Dendritic cell treated with granulocyte-macrophage colony-stimulating factor and Interleukin-4, amounts not matched to agents 40 ng/mL and 50 ng/mL, for 4 days (primary cell): ENCODE results near the gene AOPEP.

Experiments
- H3K27ac Mint-ChIP-seq: one replicate; pipeline ENCODE4 v1.8.0; 2022; ENCODE audit warnings: mild to moderate bottlenecking, mixed read lengths
- H3K27me3 Mint-ChIP-seq: one replicate; pipeline ENCODE4 v1.8.0; 2022; ENCODE audit warnings: mild to moderate bottlenecking, mixed read lengths
- H3K36me3 Mint-ChIP-seq: one replicate; pipeline ENCODE4 v1.8.0; 2022; ENCODE audit warnings: low read depth, mixed read lengths
- H3K4me1 Mint-ChIP-seq: one replicate; pipeline ENCODE4 v1.8.0; 2022; ENCODE audit warnings: low read depth, mixed read lengths
- H3K4me3 Mint-ChIP-seq: one replicate; pipeline ENCODE4 v1.8.0; 2022; ENCODE audit warnings: mild to moderate bottlenecking, moderate library complexity, mixed read lengths
- H3K9me3 Mint-ChIP-seq: one replicate; pipeline ENCODE4 v1.8.0; 2022; ENCODE audit warnings: mixed read lengths
- intact Hi-C: fragments of 100-400 bp; cut with micrococcal nuclease; formaldehyde crosslinking; loops from one replicate; pipeline ENCODE4 v1.15.0; 2022

Gene AOPEP

DNA sequence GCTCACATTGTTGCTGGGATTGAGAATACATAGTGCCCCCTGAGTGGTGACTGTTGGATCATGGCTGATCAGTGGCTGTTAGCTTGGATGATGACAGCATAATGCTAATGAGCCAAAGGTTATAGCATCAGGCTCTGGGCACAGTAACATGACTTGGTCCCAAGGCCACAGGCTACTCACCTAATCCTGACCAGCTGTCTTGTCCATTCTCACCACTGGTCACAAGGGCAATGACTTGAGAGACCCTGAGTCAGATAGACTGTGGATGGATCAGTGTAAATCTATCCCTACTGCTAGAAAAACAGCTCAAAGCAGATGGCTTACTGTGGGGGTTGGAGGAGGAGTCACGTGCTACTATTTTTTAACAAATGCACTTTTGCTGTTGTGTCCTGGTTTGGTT, 74.7 kb downstream of the AOPEP start:
- H3K36me3 Mint-ChIP-seq = peaks cover 19% of the 10 kb centered on the region
- no peak overlapping the region for H3K27ac Mint-ChIP-seq
- H3K4me1 Mint-ChIP-seq = peaks cover 17% of the 10 kb centered on the region
- no peaks in the 10 kb centered on the region for H3K27me3 Mint-ChIP-seq
- intact Hi-C loops = no loop called here
- no peaks in the 10 kb centered on the region for H3K9me3 Mint-ChIP-seq
- no peak overlapping the region for H3K4me3 Mint-ChIP-seq

DNA sequence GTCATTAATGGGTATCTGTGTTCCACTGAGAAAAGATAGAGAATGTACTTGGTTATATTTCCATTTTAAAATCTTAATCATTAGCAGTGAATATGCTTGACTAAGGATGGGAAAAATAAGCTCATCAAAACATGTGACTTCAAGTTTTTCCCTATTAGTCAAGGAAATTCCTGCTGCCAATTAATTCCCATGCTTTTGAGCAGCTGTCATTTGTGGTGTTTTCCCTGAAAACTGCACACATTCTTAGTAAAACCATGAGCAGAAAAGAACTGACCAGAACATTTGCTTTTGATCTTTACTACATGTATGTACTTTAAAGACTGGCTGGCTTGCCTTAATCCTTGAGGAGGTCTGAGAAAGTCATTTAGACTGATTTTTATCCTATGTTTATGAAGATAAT, 75.2 kb downstream of the AOPEP start:
- no peak overlapping the region for H3K27ac Mint-ChIP-seq
- H3K4me3 Mint-ChIP-seq = no peak overlapping the region
- intact Hi-C loops = no loop called here
- no peaks in the 10 kb centered on the region for H3K27me3 Mint-ChIP-seq
- no peaks in the 10 kb centered on the region for H3K9me3 Mint-ChIP-seq
- peaks cover 19% of the 10 kb centered on the region for H3K36me3 Mint-ChIP-seq
- H3K4me1 Mint-ChIP-seq = peaks cover 19% of the 10 kb centered on the region

DNA sequence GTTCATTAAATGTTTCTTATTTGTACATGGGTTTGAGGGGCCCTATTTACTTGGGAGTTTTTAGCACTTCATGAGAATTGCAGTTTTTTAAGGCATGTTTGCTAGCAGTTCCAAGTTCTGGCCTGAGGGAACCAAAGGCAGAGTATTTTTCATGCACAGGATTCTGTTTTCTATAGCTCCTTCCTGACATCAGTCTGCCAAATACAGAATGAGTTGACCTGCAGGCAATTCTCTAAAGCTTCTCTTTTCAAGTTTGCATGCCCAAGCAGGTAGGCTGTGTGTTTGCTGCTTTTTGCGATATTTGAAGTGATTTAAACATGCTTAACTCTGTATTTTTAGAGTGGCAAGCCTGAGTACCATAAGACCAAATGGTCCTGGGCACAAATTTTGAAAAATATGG, 75.8 kb downstream of the AOPEP start:
- Mint-ChIP-seq H3K27ac (no peak overlapping the region), H3K36me3 (peaks cover 21% of the 10 kb centered on the region), H3K4me3 (no peak overlapping the region), H3K9me3 (no peaks in the 10 kb centered on the region), H3K4me1 (peaks cover 19% of the 10 kb centered on the region), H3K27me3 (no peaks in the 10 kb centered on the region)
- intact Hi-C loops = no loop called here

DNA sequence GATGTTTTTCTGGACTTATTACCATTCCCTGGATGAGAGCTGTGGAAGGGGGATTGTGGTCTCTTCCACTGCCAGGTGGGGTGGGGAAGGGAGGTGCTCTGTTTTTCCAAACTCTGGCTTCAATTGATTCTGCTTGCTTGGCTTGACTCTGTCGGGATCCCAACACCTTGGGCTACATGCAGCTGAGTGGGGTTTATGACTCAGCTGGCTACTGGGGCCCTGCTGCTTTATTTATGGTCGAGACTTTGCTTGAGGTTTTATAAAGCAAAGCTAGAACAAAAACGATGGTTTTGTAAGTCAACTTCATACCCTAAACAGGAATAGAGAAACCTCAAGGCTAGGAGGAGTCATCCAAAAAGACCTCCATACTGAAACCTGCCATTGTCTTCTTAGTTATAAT, 76.3 kb downstream of the AOPEP start:
- no peak overlapping the region for H3K27ac Mint-ChIP-seq
- intact Hi-C loops = no loop called here
- H3K4me1 Mint-ChIP-seq = peaks cover 19% of the 10 kb centered on the region
- H3K36me3 Mint-ChIP-seq = peaks cover 27% of the 10 kb centered on the region
- no peak overlapping the region for H3K4me3 Mint-ChIP-seq
- no peaks in the 10 kb centered on the region for H3K9me3 Mint-ChIP-seq
- H3K27me3 Mint-ChIP-seq = no peaks in the 10 kb centered on the region

DNA sequence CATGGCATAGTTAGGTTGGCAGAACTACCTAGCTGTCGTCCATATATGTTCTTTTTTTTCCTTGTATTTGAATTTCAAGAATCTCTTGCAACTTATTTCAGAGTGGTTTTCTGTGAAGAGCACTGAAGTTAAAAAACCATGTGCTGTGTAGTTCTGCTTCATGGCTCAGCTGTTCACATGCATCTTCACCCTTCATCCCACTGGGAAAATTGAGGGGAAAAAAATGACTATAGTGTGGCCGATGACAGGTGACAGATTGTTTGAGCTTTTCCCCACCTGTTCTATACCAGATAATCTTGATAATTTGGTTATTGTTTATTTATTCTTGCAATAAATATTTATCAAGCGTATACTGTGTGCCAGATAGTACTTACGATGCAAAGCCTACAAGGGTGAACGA, 77.8 kb downstream of the AOPEP start:
- Mint-ChIP-seq H3K36me3 (peaks cover 30% of the 10 kb centered on the region), H3K9me3 (no peaks in the 10 kb centered on the region), H3K27me3 (no peaks in the 10 kb centered on the region), H3K27ac (no peak overlapping the region), H3K4me3 (no peak overlapping the region), H3K4me1 (peaks cover 19% of the 10 kb centered on the region)
- intact Hi-C loops = no loop called here

DNA sequence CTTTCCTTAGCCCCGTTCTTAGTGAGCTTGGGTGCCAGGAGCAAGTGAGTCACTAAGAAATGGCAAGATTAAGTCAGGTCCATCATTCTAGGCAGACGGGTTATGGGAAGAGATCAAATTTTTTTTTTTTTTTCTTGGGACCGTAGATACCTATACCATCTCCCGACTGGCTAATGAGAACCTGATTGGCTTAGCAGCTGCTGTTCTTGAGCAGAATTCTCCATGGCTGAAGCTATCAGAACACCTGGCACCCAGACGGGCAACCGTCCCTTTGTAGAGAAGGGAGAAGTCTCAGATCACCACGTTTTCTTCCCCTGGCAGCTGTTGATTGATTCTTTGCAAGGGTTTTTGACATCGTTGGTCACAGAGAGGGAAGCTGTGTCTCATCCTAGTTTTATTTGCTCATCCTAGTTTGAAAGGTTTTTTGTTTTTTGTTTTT, 78.6 kb downstream of the AOPEP start:
- Mint-ChIP-seq H3K36me3 (peaks cover 28% of the 10 kb centered on the region), H3K4me3 (no peak overlapping the region), H3K4me1 (peaks cover 19% of the 10 kb centered on the region), H3K9me3 (no peaks in the 10 kb centered on the region), H3K27me3 (no peaks in the 10 kb centered on the region), H3K27ac (no peak overlapping the region)
- intact Hi-C loops = no loop called here

DNA sequence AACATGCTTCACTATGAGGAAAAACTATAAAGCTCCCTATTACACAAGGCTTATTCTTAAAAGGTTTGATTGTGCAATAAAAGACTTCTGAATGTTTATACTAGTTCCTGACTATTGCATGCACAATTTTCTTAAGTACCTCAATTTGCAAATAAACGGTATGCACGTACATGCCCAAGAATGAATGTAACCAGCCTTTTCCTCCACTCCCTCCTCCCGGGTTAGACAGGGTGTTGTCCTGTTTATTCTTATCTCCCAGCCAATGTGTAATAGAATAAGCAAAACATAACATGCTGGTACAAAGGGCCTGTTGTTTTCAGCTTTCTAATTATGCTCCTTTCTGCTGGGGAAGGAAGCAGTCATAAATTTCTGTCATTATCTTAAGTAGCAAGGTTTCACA, 79.1 kb downstream of the AOPEP start:
- peaks cover 19% of the 10 kb centered on the region for H3K4me1 Mint-ChIP-seq
- no peak overlapping the region for H3K27ac Mint-ChIP-seq
- H3K9me3 Mint-ChIP-seq = no peaks in the 10 kb centered on the region
- peaks cover 23% of the 10 kb centered on the region for H3K36me3 Mint-ChIP-seq
- intact Hi-C loops = no loop called here
- H3K4me3 Mint-ChIP-seq = no peak overlapping the region
- no peaks in the 10 kb centered on the region for H3K27me3 Mint-ChIP-seq

DNA sequence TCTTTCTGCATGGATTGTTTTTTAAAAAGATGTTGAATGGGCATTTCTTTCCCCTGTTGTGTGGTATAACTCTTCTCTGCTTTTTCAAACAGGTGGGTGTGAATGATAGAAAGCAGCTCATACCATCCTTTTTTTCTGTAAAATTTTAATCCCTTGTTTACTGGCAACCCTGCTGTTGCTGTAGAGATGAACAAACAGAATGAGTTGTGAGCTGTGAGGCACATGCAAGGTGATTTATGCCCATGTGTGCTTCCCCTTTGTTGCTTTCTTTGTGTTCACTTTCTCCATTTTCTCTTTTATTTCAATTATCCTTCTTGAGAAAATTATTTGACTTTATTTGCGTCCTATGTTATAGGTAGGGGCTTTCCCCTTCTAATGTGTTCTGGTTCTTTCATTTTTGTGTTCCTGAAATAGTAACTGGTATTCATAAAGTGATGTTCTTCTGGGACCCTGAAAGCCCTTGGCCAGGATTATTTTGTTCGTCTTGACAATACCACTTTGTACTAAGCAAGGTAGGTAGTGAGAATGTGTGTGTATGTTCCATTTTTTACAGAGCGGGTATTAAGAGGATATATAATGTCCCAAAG, 79.9 kb downstream of the AOPEP start:
- Mint-ChIP-seq H3K4me3 (no peak overlapping the region), H3K27me3 (no peaks in the 10 kb centered on the region), H3K27ac (peak overlapping the region; percentile 19), H3K4me1 (peaks cover 19% of the 10 kb centered on the region), H3K36me3 (peaks cover 15% of the 10 kb centered on the region), H3K9me3 (no peaks in the 10 kb centered on the region)
- intact Hi-C loops = no loop called here

DNA sequence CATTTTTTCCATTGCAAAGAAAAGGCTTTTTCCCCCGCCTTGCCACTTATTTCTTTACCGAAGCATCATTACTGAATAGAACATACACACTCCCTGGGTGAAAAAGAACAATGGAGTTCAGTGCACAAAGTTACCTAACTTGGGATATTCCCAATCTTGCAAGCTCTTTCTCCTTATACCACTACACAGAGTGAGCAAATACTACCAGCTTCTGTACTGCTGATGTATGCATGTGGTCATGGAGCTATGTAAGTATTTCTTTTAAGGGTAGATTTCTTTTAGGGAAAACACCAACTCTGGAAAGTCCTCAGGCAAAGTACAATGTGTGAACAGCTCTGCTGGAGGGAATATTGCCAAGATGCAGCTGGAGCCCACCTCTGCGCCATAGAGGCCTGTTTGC, 81.1 kb downstream of the AOPEP start:
- H3K4me3 Mint-ChIP-seq = no peak overlapping the region
- H3K9me3 Mint-ChIP-seq = no peaks in the 10 kb centered on the region
- intact Hi-C loops = no loop called here
- H3K27ac Mint-ChIP-seq = no peak overlapping the region
- peaks cover 26% of the 10 kb centered on the region for H3K4me1 Mint-ChIP-seq
- H3K27me3 Mint-ChIP-seq = no peaks in the 10 kb centered on the region
- peaks cover 10% of the 10 kb centered on the region for H3K36me3 Mint-ChIP-seq

DNA sequence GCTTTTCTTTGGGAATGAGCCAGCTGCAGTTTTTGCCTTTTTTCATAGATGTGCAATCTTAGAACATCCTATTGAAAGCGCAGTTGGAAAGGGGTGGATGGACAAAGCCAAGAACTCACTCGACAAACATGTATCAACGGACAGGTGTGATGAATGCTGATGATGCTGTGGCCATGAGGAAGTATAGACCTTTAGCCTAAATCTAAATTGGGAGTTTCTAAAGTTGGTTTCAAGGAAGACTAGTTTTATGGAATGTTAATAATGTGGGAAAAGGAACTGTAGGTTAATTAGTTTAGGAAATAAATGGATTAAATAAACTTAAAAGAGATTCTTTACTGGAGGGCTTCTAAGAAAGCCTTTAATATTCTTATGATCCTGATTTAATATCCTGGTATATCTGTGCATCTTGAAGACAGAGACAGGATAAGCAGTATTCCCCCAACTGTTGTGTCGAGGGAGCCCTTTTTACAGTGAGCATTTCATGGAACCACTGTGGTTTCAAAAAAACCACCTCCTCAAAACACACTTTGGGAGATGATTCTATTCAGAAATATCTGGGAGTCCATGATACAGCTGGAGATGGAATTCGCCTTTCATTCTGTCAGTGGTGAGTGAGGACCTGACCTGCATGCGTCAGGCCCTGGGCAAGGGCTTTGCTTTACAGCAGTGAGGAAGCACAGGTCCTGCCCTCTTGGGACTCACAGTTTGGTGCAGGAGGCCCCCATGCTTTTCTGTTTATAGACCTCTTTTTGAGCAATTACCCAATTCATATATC, 82.6 kb downstream of the AOPEP start:
- Mint-ChIP-seq H3K27me3 (no peaks in the 10 kb centered on the region), H3K4me3 (no peak overlapping the region), H3K27ac (no peak overlapping the region), H3K36me3 (peaks cover 15% of the 10 kb centered on the region), H3K4me1 (peaks cover 33% of the 10 kb centered on the region), H3K9me3 (no peaks in the 10 kb centered on the region)
- intact Hi-C loops = no loop called here

DNA sequence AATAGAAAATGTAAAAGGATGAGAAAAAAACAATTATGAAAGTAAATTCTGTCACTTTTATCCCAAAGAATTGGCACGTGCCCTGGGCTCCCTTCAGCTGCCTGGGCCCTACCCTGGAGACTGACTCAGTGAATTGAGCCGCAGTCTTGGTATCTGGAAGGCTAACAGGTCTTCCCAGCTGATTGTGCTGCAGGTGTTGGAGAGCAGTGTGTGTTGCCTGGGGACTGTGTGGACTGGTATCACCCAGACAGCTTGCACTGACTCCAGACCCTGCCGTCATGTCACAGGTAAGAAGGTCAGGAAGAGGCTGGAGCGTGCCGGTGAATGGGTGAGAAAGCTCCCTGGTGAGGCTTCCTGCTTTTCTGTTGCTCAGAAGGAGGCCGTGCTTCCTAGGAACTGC, 83.3 kb downstream of the AOPEP start:
- H3K27ac Mint-ChIP-seq = no peak overlapping the region
- peaks cover 31% of the 10 kb centered on the region for H3K4me1 Mint-ChIP-seq

DNA sequence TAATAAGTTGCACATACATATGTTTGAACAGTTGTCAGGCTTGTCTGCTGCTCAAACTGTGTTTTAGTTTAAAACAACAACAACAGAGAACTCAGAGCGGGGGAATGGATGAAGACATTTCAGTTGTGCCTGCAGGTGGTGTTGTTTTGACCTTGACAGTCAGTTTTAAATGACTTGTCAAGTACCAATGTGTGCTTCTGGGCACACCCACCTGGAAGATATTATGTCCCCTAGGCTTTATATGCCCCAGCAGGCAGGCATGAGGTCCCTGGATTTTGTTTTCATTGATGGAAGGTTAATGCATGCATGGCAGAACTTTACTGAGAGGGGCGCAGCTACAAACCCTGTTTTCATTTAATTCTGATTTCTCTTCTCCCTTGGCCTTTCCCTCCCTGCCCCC, 84.6 kb downstream of the AOPEP start:
- H3K4me3 Mint-ChIP-seq = no peak overlapping the region
- no peaks in the 10 kb centered on the region for H3K27me3 Mint-ChIP-seq
- H3K36me3 Mint-ChIP-seq = peaks cover 15% of the 10 kb centered on the region
- no peaks in the 10 kb centered on the region for H3K9me3 Mint-ChIP-seq
- intact Hi-C loops = no loop called here
- no peak overlapping the region for H3K27ac Mint-ChIP-seq
- peaks cover 18% of the 10 kb centered on the region for H3K4me1 Mint-ChIP-seq

More for the DNA sequence above, 83.3 kb downstream of the AOPEP start:
- Mint-ChIP-seq H3K9me3 (no peaks in the 10 kb centered on the region), H3K27me3 (no peaks in the 10 kb centered on the region), H3K36me3 (peaks cover 15% of the 10 kb centered on the region), H3K4me3 (no peak overlapping the region)
- intact Hi-C loops = no loop called here

DNA sequence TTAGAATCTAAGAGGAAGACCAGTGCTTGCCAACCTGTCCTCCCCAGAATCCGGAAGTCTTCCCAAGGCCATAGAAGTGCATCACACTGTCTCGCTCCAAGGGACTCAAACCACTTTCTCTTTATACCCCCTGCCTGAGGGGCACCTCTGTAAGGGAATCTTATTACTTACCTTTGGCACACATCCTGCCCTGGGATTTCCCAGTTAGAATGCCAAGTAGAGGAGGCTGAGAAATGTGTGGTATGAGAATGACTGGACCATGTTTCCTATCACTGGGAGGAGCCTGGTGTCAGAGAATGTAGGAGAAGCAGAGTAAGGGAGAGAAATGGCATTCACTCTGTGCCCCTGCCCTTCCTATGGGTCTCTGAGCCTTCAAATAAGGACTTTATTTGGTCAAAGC, 85.8 kb downstream of the AOPEP start:
- H3K4me3 Mint-ChIP-seq = no peak overlapping the region
- H3K27me3 Mint-ChIP-seq = no peaks in the 10 kb centered on the region
- H3K36me3 Mint-ChIP-seq = peaks cover 12% of the 10 kb centered on the region
- intact Hi-C loops = no loop called here
- H3K27ac Mint-ChIP-seq = no peak overlapping the region
- H3K4me1 Mint-ChIP-seq = peaks cover 14% of the 10 kb centered on the region
- H3K9me3 Mint-ChIP-seq = no peaks in the 10 kb centered on the region

DNA sequence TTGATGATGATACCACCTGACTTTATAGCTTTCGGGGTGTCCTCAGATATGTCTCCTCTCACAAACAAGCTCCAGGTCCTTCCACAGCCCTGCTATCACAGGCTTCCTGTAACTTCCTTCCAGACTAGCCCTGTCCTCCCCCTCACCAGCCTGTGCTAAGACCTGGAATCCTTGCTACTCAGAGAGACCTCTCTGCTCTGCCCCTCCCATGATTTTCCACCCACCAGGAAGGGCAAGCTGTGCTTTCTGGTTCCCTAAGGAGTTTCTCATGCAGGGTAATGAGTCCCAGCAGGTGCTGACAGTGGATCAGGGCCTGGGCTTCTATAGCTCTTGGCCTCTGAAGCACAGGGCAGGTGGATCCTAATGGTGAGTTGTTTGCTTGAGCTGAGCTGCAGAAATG, 86.9 kb downstream of the AOPEP start:
- H3K36me3 Mint-ChIP-seq = peaks cover 5% of the 10 kb centered on the region
- H3K4me1 Mint-ChIP-seq = peaks cover 14% of the 10 kb centered on the region
- no peaks in the 10 kb centered on the region for H3K9me3 Mint-ChIP-seq
- H3K27me3 Mint-ChIP-seq = no peaks in the 10 kb centered on the region
- intact Hi-C loops = no loop called here
- H3K4me3 Mint-ChIP-seq = no peak overlapping the region
- H3K27ac Mint-ChIP-seq = no peak overlapping the region
